GM19193 (cell line): ENCODE results near the gene AP1M1.

Source experiments
- POLR2A ChIP-seq: IDR thresholded peaks from 4 replicates; pipeline ENCODE4 v1.6.1; 2011; ENCODE audit not compliant: insufficient read depth, insufficient read length; ENCODE audit errors: extremely low read depth

The AP1M1 gene

DNA sequence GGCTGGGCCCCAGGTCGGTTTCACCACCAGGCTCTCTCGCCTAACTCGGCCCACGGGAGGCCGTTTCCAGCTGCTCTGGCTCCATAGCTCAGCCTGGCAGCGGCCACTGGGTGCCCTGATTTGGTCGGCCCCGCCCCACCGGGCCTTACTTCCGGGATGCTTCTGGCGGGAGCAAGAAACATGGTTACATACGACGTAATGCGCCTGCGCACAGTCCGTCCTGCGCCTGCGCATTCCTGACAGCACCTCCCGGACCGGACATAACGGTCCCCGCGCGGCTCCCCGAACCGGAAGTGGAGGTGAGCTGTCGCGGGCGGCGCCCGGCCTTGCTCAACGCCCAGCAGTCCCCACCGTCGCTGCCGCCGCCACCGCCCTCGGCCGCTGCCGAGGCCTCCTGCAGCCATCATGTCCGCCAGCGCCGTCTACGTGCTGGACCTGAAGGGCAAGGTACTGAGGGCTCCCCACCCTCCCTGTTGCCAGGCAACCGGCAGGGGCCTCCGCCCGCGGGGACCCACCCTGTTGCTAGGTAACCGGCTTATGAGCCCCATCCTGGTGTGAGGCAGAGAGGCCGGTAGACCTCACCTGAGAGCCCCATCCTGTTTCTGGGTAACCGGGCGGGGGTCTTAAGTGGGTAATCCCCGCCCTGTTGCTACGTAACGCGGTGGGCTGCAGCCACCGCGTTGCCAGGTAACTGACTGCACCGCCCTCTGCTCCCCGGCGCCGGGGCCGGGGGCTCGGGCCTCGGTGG is at the start of gene AP1M1:
AP1M1 (plus strand) TSS at position 290 of the 748 bp plus-strand sequence; CDS start at position 406, 116 bp downstream.
- peak; percentile 82 for TF ChIP-seq POLR2A

DNA sequence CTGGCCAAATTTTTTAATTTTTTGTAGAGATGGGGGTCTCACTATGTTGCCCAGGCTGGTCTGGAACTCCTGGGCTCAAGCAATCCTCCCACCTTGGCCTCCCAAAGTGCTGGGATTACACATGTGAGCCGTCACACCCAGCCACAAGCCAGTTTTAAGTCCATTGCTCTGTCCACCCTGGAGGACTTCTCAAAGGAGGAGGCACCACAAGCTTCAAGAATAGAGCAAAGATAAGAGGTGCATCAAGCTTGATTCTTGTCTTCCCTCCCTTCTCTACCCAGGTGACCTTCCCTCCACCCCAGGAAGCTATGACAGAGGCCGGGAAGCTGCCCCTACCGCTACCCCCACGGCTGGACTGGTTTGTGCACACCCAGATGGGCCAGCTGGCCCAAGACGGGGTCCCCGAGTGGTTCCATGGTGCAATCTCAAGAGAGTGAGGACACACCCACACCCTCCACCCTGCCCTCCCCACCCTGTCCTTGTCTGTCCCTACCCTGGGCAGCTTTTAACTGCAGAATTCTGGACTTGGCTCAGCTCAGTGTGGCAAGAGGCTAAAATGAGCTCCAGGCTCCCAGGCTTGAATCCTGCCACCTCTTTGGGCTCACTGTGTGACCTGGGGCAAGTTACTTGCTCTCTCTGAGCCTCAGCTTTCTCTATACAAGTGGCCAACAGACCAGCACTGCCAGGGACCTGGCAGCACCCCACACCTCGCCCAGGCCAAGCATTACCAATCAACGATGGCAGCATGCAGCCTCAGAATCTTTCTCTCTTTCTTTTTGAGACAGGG is 49.1 kb upstream of the AP1M1 start:
- TF ChIP-seq POLR2A, result no peak

DNA sequence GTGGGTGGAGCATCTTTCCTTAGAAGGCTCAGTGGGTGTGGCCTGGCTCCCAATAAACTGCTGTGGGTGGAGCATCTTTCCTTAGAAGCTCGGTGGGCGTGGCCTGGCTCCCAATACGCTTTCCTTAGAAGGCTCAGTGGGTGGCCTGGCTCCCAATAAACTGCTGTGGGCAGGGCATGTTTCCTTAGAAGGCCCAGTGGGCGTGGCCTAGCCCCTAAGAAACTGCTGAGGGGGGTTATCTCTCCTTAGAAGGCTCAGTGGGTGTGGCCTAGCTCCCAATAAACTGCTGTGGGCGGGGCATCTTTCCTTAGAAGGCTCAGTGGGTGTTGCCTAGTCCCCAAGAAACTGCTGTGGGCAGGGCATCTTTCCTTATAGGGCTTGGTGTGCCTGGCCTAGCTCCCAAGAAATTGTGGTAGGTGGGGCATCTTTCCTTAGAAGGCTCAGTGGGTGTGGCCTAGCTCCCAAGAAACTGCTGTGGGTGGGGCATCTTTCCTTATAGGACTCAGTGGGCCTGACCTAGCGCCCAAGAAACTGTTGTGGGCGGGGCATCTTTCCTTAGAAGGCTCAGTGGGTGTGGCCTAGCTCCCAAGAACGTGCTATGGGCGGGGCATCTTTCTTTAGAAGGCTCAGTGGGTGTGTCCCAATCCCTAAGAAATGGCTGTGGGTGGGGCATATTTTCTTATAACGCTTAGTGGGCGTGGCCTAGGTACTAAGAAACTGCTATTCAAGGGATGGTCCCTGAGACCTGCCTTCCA is 44.0 kb upstream of the AP1M1 start:
- no peak for TF ChIP-seq POLR2A

DNA sequence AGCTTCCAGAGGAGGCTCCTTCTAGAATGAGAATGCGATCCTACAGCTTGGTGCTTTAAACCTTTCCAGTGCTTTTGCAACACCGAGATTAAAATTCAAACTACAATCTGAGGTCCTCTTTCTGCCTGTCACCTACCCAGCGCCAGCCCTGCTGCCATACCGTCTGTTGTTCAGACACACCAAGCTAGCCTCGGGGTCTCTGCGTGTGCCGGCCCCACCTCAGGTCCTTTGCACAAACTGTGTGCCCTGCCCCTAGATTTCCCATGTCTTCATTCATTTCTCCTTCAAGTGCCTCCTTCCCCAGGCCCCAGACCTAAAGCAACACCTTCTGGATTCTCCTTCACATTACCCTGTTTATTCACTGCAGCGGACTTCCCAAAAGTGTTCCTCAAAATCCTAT is 43.2 kb upstream of the AP1M1 start:
- TF ChIP-seq POLR2A, result no peak

DNA sequence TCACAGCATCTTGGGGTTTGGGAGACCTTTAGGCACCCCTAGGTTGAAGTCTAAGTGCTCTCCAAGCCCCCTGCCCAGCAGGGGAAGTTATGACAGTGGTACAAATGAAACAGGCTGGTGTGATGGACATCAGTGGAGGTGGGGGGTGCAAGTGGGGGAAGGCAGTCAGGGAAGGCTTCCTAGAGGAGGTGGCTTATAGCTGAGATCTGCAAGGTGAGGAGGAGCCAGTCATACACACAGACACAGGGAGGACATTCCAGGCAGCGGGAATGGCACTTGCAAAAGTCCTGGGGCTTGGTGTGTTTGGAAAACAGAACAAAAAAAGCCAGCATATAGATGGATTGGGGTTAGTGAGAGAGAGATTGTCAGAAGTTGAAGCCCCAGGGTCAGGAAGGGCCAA is 42.6 kb upstream of the AP1M1 start:
- no peak for TF ChIP-seq POLR2A

DNA sequence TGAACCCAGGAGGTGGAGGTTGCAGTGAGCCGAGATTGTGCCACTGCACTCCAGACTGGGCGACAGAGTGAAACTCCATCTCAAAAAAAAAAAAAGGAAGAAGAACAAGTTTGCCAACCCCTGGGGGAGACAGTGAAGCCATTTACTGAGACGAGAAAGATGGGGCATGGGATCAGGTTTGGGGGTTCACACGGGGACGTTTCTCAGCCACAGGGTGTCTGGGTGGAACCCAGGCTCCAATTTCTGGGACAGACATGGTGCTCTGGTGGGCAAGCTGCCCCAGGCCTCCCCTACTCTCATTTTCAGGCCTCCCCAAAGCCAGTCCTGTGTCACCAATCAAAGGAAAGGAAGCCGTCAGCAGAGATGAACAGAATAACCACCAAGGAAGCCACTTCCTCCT is 40.8 kb upstream of the AP1M1 start:
- TF ChIP-seq POLR2A, result no peak

DNA sequence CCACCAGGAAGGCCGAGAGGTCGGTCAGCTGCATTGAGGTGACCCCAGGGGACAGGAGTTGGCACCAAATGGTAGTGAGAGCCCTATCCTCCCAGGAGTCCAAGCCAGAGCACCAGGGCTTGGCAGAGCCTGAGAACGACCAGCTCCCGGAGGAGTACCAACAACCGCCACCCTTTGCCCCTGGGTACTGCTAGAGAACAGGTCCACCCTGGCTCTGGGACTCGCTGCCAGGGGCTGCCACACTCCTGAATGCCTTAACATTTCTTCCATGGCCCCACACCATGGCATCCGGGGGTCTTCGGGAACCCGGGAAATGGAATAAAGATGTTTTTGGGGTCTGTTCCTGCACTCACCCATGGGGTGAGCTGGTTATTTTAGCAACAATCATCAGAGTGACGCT is 40.1 kb upstream of the AP1M1 start:
- no peak for TF ChIP-seq POLR2A

DNA sequence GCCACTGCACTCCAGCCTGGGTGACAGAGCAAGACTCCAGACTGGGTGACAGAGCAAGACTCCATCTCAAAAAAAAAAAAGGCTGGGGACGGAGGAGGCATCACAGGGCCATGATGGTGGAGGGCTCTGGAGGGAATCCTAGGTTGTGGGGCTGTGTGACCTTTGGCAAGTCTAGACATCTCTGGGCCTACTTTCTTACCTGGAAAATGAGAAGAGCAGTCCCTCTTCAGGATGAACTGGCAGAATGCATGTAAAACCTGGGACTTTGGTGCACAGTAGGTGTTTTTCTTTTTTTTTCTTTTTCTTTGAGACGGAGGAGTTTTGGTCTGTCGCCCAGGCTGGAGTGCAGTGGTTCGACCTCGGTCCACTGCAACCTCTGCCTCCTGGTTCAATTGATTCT is 38.1 kb upstream of the AP1M1 start:
- TF ChIP-seq POLR2A, result no peak

DNA sequence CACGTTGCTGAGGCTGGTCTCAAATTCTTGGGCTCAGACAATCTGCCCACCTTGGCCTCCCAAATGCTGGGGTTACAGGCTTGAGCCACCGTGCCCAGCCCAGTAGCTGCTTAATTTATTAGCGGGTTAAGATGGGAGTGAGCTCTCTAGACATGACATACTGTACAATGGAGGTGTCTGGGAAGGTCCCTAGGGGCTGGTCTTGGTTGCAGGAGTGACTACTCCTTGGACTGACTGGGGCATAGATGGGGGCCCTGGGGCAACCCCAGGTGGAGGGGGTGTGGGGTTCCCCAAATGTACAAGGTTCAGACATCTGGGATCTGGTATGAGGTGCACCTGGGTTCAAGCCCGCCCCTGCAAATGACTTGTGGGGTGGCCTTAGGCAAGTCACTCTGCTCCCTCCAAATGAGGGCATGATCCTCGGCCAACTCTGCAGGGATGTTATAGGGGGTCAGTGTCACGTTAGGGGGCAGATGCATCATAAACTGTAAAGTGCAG is 37.2 kb upstream of the AP1M1 start:
- no peak for TF ChIP-seq POLR2A

DNA sequence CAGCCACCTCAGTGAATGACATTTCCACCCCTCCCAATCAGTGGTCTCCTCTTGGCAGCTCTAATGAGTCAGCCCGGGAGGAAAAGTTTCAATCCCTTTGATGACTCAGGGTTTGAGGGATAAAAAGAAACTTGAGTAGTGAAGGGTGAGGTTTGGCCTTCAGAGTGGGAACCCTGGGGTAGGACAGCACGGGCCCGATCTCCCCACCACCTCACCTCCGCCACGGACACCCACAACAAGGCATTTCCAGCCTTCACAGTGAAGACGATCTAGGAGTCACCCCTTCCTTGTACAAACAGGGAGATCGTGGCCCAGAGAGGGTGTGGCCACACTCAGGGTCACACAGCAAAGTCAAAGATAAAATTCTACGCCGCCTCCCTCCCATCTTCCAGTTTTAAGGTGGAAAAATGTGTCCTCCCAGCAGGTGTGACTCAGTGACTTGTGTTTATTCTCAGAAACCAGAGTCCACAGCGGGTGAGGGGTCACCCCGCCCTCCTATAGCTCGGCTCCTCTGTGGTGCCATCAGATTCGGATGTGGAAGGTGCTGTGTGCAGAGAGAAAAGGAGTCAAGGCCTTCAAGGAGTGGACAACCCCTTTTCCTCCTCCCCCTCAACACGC is 36.7 kb upstream of the AP1M1 start:
- no peak for TF ChIP-seq POLR2A

DNA sequence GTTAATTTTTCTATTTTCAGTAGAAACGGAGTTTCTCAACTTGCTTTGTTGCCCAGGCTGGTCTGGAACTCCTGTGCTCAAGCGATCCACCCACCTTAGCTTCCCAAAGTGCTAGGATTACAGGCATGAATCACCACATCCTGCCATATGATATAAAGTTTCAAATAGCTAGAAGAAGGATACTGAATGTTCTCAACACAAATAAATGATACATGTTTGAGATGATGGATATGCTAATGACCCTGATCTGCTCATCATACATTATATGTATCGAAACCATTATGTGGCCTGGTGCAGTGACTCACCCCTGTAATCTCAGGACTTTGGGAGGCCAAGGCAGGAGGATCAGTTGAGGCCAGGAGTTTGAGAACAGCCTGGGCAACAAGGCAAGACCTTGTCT is 35.9 kb upstream of the AP1M1 start:
- no peak for TF ChIP-seq POLR2A

DNA sequence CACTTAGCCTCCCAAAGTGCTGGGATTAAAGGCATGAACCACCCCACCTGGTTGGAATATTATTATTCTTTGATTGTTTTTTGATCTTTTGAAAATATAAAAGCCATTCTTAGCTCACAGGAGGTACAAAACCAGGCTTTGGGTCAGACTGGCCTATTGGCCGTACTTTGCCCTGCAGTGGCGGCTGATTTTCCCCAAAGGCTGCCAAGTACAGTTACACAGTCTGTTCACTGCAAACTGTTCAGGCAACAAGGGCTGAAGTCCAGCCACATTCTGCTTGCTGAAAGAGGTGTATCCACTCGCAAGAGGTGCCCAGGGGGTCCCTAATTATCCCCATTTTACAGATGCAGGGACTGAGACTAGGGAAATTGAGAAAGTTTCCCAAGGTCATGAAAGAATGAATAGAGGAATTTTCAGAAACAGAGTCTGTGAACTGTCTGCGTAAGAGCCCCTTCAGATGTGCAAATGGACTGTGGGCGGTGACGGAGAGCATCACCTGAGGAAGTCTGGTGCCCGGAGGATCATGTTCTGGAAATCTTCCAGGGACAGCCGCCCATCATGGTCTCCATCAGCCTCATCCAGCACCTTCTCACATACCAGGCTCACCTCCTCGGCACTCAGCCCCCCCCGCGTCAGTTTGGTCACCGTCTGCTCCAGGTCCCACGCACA is 33.4 kb upstream of the AP1M1 start:
- TF ChIP-seq POLR2A, result no peak

DNA sequence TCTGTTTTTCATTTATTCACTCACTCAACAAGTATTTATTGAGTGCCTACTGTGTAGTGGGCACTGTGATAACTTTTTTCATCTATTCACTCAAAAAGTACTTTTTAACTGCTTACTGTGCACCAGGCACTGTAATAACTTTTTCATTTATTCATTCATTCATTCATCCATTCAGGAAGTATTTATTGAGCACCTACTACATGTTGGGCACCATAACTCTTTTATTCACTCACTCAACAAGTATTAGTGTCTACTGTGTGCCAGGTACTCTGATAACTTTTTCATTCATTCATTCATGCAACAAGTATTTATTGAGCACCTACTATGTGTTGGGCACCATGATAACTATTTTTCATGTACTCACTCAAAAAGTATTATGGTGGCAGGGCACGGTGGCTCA is 31.3 kb upstream of the AP1M1 start:
- no peak for TF ChIP-seq POLR2A

DNA sequence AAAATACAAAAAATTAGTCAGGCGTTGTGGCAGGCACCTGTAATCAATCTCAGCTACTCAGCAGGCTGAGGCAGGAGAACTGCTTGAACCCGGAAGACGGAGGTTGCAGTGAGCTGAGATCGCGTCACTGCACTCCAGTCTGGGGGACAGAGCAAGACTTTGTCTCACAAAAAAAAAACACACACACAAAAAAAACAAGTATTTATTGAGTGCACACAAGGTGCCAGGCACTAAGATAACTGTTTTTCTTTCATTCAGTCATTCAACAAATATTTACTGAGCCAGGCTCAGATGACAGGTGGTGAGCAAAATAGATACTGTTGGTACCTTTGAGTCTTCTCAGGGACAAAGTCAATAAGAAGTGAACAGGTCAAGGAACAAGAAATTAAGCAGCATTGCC is 30.7 kb upstream of the AP1M1 start:
- no peak for TF ChIP-seq POLR2A

DNA sequence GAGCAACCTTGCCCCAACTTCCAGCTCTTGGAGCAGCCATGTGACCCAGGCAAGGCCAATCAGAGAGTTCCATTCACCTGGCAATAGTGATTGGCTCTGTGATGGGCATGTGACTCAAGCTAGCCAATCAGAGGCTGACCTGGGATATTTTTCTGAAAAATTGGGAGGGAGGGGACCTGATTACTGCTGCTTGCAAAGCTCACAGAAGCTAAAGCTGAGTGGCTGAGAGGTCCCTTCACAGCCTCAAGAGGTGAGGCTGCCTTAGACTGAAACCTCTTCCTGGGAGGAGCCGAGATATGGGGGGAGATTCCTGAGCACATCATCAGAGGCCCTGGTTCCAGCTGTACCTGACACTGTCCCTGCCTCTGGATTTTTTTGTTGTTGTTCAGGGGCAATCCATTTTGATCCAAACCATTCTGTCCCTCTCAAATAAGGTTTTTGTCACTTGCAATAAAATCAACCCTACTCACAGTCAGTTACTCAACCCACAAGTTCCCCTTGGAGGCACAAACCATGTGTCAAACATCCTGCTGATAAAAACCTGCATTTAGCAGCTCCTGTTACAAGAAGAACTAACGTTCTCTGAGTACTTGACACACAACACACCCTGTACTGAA is 29.1 kb upstream of the AP1M1 start:
- no peak for TF ChIP-seq POLR2A

DNA sequence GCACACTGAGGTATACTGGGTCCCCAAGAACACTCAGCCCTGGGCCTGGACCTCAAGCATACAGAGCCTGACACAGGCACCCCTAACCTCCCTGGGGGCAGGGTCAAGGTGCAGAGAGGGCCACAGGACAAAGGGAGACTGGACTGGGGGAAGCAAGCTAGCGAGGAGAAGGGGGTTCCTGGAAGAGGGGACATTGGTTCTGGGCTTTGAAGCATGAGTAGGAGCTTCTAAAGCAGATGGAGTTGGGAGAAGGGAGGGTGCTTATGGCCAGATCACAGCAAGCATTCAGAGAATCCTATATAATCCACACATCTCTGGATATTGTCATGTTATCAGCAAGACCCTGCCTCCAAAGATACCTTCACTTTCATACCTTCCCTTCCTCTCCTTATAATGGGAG is 27.6 kb upstream of the AP1M1 start:
- TF ChIP-seq POLR2A, result no peak
